HT-29 (cell line): ENCODE results near the gene TENT4A. TPM values are rescaled to one million over a fixed set of nuclear protein-coding genes. Genes with fewer than 3 reads are reported as not detected.

Source experiments
- DNase-seq: peaks from one replicate; pipeline ENCODE4 v3.0.0-alpha.2; 2015; ENCODE audit warnings: low spot score
- total RNA-seq: library from RNA; depleted of rRNA; stranded (reverse); fragments of >200 nt; shearing (Covaris generic); gene quantifications from 2 replicates; pipeline ENCODE4 v1.2.3, GENCODE V29; 2014

Gene TENT4A
- total RNA-seq, 1 experiment from 2014 or later = 36.5 TPM

- DNase-seq = no peak
These were observed 13.1 kb upstream of the TENT4A start for GRCh38 chr5:6700074-6700684.

- DNase-seq = no peak
These were observed 12.4 kb upstream of the TENT4A start for GRCh38 chr5:6700685-6701355.

GRCh38 chr5:6701491-6701890 is 11.7 kb upstream of the TENT4A start:
- DNase-seq = no peak

GRCh38 chr5:6702633-6703032 is 10.6 kb upstream of the TENT4A start:
- no peak for DNase-seq

- no peak for DNase-seq
These were observed 9.4 kb upstream of the TENT4A start for GRCh38 chr5:6703806-6704205.

GRCh38 chr5:6704361-6704851 is 8.8 kb upstream of the TENT4A start:
- no peak for DNase-seq

- DNase-seq = no peak
These were observed 8.1 kb upstream of the TENT4A start for GRCh38 chr5:6705088-6705487.

- DNase-seq = no peak
These were observed 7.3 kb upstream of the TENT4A start for GRCh38 chr5:6705959-6706358.

- no peak for DNase-seq
These were observed 5.4 kb upstream of the TENT4A start for GRCh38 chr5:6707852-6708251.

GRCh38 chr5:6708814-6709213 is 4.4 kb upstream of the TENT4A start:
- no peak for DNase-seq

GRCh38 chr5:6710070-6710469 is 3.2 kb upstream of the TENT4A start:
- DNase-seq = no peak

- no peak for DNase-seq
These were observed 2.5 kb upstream of the TENT4A start for GRCh38 chr5:6710551-6711318.

GRCh38 chr5:6711409-6712141 is 1.7 kb upstream of the TENT4A start:
- no peak for DNase-seq

- DNase-seq = peak; percentile 70
These were observed 1.1 kb upstream of the TENT4A start for GRCh38 chr5:6712142-6712576.

GRCh38 chr5:6712577-6713273 is 507 bp upstream of the TENT4A start:
- peak; percentile 99 for DNase-seq

- DNase-seq = peak; percentile 26
These were observed 1.2 kb downstream of the TENT4A start for GRCh38 chr5:6714226-6715041.

GRCh38 chr5:6715271-6715670 is 2.0 kb downstream of the TENT4A start:
- DNase-seq = no peak

GRCh38 chr5:6715758-6716628 is 2.8 kb downstream of the TENT4A start:
- DNase-seq = peak; percentile 35

GRCh38 chr5:6716629-6717149 is 3.5 kb downstream of the TENT4A start:
- DNase-seq = no peak
